ENCODE data around the gene MRPL38. TPM values are rescaled to one million over a fixed set of nuclear protein-coding genes. Genes with fewer than 3 reads are reported as not detected.

The MRPL38 gene
- total and polyA plus RNA-seq, 2 of the 8 experiments (the other 6 are each of a cell fraction or from before 2014, with no cell fraction given), result 78.4 to 125 TPM

GRCh38 chr17:75898791-75899190 is 5.9 kb downstream of the MRPL38 start (continued):
- TF ChIP-seq RAD21 (IDR thresholded peaks at IDR 0.05 in 1 of 2, conservative IDR thresholded peaks at IDR 0.05 in 1 of 2; ENCODE audit: low read depth in 2 of 2, low read length in 2 of 2) (no peak), SRF (IDR thresholded peaks at IDR 0.05; ENCODE audit: low read depth, low read length) (no peak), NRF1 (IDR thresholded peaks at IDR 0.05; ENCODE audit: low read depth, low read length) (no peak), HDAC6 (IDR thresholded peaks at IDR 0.05; ENCODE audit: low read depth, low read length) (no peak), FOSL1 (IDR thresholded peaks at IDR 0.05; ENCODE audit: insufficient read depth, low read depth, low read length) (no peak), POLR2AphosphoS5 (IDR thresholded peaks at IDR 0.05; ENCODE audit: low read depth, low read length) (no peak), HDAC2 (IDR thresholded peaks at IDR 0.05; ENCODE audit: borderline replicate concordance in 1 of 2, low read depth in 2 of 2, low read length in 2 of 2) (no peak)
